Fibroblast of skin of right biceps (primary cell): ENCODE data around the gene CRYBA4.

Experiments
- DNase-seq: peaks from one replicate; pipeline ENCODE4 v3.0.0-alpha.2; 2013

The CRYBA4 gene

DNA sequence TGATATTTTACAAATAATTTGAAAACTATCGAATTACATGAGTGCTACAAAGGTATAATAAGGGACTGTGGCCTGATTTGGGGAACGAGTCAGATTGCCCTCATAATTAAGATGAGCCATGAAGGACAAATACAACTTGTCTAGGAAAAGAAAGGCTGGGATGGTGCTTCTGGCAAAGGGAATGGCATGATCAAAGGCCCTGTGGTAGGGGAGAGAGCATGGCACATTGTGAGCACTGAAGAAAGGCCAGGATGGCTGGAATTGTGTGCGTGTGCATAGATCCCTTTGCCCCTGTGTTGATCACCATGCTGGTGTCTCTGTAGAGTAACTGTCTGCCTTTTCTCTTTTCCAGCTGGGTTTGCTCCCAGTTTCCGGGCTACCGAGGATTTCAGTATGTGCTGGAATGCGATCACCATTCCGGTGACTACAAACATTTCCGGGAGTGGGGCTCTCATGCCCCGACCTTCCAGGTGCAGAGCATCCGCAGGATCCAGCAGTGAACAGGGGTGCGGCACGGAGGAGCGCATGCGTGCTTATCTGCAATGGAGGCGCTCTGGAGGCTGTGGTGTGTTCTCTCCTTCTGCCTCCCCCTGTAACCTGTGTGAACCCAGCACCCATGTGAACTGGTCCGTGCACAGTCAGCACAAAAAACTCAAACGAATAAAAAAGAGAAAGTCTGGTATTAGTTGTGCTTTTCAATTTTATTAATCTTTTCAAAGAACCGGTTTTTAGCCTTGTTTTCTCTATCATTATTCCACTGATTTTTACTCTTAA lies 8.4 kb downstream of the CRYBA4 start:
- DNase-seq = no peak

DNA sequence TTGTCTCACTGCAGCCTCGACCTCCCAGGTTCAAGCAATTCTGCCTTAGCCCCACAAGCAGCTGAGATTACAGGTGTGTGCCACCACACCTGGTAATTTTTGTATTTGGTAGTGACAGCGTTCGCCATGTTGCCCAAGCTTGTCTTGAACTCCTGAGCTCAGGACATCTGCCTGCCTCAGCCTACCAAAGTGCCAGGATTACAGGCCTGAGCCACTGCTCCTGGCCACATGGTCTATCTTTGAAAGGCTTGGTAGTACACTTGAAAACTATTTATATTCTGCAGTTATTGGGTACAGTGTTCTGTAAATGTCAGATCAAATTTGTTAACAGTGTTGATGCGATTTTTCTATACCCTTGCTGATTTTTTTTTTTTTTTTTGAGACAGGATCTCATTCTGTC lies 9.5 kb downstream of the CRYBA4 start:
- no peak for DNase-seq

DNA sequence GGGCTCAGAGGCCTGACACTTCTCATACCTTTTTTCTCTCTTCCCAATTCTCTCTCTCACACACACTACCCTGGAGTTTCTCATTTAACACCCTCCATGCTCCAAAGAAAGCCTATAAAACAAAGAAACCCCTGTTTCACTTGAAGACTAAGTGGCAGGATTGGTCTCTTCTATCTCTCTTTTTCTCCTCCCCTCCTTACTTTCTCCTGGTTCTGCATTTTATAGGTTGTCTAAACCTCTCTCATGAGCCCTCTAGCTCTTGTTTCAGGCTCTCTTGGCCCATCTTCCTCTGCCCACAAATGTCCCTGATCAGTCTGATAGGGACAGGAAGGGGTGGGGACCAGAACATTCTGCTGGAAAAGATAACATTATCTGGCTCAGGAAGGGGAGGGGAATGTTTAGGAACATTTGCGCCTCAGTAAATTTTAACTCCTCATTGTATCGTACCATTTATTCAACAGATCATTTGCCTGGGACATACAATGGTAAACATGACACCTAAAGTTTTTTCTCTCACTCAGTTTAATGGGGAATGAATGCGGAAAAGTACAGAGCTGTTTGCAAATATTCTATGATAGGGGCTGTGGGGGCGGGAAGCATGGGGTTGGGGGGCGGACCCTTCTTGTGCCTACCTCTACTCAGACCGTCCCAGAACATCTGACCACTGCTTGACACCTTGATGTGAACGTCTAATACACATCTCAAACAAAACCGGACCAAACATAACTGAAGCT lies 10.8 kb downstream of the CRYBA4 start:
- no peak for DNase-seq

DNA sequence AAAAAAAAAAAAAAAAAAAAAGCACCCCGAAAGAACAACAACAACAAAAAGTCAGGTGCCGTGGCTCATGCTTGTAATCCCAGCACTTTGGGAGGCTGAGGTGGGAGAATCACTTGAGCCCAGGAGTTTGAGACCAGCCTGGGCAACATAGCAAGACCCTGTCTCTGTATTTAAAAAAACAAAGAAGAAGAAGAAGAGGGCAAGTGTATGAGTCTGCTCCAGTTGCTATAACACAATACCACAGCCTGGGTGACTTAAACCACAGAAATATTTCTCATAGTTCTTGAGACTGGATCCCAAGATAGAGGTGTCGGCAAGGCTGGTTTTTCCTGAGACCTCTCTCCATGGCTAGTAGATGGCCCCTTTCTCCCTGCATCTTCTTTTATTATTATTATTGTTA lies 12.4 kb downstream of the CRYBA4 start:
- DNase-seq = no peak

DNA sequence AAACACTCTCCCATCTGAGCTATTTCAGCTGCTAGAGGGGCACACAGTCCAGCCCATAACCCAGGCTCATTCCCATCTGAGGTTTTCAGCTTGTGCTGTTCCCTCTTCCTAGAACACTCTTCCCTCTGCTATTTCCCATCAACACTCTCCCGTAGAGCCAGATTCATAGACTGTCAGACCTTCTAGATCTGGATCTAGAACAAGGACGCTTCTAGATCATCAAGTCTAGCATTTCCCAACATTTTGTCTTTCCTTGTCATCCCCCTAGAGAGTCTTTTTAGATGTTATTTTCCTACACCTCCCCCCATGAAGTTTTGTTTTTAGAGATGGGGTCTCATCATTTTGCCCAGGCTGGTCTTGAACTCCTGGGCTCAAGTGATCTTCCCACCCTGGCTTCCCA lies 13.4 kb downstream of the CRYBA4 start:
- no peak for DNase-seq

DNA sequence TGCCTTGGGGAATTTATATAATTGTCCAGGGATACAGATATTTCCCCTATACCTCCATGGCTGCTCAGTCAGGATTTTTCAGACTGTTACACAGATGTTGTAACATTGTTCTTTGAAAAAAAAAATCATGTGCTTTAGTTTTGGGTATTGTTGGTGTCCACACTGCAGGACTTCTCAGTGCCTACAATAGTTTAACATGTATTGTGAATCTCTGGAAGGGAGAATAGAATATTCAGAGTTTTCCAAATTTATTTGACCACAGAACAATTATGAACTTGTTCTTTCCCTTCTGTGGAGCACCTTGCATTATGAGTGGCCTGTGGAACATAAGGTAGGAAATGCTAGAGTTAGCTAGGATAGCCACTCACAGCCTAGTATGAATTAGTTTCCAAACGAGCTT lies 14.5 kb downstream of the CRYBA4 start:
- DNase-seq = no peak

DNA sequence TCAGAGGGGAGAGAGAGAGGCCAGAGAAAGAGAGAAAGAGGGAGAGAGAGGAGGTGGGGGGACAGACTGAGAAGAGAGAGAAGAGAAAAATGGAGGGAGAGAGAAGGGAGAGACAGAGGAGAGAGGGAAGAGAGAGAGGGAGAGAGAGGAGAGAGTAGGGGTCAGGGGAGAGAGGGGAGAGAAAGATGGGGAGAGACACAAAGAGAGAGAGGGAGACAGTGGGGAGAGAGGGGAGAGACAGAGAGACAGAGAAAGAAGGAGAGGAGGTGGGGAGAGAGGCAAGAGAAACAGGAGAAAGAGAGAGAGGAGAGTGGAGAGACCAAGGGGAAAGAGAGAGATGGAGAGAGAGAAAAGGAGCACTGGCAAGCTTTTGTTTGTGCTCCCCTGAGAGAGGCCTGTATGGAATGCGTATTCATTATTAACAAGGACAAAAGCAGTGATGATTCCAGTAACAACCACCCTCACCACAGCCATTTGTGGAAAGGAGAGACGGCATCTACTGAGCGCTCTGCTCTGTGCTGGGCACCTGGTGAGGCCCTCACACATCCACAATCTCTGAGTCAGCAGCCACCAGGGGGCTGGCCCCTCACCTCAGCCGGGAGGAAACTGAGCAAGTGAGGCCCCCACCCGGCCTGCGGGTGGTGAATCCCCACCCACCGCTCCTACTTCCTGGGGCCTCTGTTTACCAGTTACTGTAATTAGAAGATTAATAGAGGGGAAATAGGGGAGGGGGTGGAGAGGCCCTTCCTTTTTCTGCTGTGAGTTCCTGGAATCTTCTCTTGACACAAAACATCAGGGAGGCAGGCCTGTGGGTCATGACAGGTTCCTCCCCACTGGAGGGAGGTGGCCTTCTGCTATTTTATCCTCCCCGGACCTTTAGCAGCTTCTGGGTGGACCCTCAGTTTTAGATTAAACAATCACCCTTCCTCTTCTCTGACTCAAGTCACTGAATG lies 21.0 kb downstream of the CRYBA4 start:
- no peak for DNase-seq

DNA sequence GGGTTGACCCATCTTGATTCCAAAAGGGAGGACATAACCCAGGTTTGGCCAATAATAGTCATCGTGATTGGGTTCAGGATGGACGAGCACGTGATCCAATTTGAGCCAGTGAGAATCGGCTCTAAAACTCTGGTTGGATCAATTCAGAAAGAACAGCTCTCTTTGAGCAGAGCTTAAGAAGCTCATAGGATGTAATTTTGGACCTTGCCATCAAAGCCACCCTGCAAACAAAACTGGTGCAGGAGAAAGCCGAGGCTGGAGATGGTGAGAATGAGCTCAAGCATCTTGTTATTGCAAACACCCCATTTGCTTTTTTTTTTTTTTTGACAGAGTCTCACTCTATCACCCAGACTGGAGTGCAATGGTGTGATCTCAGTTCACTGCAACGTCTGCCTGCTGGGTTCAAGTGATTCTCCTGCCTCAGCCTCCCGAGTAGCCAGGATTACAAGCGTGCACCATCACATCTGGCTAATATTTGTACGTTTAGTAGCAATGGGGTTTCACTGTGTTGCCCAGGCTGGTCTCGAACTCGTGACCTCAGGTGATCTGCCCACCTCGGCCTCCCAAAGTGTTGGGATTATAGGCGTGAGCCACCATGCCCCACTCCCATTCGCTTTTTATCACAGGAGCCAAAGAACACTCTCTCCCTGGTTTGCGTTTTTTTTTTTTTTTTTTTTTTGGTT lies 21.8 kb downstream of the CRYBA4 start:
- no peak for DNase-seq

DNA sequence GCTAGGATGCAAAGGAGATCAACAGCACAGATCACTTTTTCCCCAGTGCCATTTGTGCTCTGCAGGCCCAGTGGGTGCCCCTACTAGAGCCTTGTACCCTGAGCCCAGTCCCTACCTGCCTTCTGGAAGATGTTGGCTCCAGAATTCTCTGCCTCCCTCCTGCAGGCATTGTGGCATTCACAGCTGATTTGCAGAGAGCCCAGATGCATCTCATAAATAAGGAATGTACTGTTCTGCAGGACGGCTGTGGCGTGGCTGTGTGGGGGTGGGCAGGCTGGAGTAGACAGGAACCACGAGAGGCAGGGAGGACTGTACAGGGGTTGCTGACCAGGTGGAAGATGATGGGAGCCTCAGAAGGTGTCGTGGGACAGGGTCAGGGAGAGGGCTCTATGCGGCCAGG lies 24.4 kb downstream of the CRYBA4 start:
- DNase-seq = peak; percentile 56

DNA sequence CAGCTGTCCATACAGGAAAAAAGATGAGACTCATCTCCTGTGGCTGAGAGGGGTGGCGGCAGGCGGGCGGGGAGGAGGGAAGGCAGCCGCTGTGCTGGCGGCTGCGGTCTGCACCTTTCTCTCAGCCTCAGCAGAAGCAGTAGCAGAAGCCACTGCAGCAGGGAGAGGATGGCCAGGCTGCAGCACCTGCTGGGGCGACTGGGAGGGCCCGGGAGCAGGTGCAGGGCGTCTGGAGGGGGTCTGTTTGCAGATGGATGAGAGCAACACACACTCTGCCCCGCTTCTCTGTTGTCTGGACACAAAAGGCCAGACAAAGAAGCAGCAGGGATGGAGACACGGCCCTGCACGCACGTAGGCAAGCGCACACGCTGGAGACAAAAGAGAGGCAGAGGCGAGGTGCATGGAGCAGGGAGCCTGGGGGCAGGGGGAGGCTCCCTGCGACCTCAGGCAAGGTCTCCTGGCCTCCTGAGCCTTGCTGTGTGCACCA lies 26.3 kb downstream of the CRYBA4 start:
- peak; percentile 33 for DNase-seq

DNA sequence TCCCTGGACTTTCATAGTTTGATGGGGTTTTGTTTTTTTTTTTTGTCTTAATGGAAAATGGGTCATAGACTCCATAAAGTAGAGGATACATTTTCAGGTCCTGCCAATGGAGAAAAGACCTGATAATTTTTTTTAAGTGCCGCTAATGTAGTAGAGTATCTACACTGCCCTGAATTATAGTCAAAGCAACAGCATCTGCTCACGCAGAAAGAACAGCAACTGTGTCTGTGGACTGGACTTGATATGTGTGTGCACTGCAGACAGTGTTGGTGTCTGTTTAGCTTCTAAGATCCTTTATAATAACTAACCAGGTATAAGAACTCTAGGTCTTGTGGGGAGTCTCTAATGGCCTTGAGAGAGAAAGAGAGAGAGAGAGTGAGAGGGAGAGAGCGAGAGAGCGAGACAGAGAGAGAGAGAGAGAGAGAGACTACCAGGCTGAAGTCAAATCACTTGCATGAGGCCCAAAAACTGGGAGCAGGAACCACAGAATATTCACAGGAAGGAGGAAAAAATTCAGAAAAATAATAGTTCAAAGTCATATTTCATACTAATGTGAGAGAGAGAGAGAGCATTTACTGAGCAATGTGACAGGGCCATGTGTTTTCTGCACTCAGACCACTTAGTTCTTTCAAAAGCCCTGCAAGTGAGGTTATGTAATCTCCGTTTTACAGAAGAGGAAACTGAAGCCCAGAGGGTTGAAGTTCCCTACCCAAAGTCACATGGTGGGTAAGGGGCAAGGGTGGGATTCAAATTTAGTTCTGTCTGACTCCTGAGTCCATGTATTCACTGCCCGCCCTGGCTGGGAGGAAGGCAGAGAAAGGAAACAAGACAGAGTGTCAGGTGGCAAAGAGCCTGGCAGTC lies 27.0 kb downstream of the CRYBA4 start:
- DNase-seq = no peak

DNA sequence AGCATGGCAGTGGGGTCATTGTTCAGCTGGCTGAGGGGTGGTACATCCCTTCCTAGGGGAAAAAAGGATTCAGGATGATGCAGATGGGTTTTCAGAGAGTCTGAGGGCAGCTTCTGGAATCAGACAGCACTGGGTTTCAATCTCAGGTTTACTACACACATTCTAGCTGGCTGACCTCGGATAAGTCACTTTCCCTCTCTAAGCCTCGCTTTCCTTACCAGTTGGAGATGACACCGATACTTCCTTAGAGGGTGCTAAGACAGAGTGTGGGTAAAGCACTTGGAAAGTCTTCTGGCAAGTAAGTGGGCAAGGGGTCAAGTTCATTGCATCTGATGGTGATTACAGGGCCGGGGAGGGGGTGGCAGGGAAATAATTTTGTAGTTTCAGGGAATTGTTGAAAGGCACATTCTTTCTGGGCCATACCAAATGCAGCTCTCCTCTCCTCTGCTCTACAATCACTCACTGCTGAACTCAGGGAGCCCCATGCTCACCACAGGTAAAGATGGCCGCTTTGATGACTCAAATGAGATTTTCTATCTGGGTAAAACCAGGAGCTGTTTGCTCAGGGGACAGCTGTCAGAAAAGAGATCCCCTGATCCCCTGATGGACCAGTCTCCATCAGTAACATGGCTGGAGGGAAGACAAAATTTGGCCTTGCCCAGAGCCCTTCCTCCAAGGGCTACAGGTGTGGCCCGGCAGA lies 29.1 kb downstream of the CRYBA4 start:
- no peak for DNase-seq

DNA sequence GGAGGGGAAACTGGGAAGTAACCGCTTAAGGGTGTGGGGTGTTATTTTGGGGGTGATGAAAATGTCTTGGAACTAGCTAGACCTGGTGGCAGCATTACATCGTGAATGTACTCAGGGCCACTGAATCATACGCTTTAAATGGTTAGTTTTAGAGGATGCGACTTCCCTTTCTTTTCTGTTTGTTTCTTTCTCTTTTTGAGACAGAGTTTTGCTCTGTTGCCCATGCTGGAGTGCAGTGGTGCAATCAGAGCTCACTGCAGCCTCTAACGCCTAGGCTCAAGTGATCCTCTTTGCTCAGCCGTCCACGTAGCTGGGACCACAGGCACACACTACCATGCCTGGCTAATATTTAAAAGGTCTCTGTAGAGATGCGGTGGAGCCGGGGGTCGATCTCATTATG lies 30.1 kb downstream of the CRYBA4 start:
- DNase-seq = no peak

DNA sequence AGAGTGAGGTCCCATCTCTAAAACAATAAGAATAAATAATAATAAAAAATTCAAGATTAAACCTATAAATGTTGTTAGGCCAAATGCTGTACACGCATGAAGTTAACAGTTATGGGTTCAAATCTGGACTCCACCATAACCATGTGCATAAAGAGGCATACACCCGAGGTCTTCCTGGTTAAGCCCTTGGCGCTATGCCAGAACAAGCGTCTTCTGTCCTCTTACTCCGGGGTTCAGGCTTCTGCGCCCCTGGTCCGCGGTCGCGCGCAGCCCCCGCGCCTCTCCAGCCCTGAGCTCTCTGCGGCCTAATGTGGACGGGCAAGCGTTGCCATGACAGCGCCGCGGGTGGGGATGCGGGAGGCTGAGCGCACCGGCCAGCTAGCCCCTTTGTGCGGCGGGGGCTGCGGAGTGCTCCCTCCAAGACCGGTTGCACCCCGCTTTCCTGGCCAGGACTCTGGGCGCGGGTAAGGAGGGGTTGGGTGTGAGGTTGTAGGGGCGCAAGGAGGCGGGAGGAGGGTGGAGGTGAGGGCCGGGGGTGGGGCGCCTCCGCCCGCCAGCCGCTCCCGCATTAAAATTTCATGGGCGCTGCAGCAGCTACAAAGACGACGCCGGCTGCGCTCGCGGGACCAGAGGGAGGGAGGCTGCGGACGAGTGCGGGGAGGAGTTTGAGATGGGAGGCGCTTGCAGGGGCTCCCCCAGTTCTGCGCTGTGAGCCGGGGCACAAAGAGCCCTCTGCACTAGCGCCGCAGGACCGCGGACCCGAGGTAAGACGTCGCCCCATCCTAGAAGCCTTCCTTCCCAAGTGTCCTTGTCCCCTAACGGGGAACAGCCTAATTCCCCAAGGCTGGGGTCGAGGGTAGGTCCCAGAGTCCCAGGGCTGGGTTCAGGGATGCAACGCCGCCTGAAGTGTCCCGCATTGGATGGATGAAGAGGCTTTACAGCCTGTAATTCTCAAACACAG lies 35.4 kb downstream of the CRYBA4 start, which contains the start of gene MIAT:
Gene MIAT, plus strand, starts transcription at position 698 of the 961 bp plus-strand sequence.
- no peak for DNase-seq

DNA sequence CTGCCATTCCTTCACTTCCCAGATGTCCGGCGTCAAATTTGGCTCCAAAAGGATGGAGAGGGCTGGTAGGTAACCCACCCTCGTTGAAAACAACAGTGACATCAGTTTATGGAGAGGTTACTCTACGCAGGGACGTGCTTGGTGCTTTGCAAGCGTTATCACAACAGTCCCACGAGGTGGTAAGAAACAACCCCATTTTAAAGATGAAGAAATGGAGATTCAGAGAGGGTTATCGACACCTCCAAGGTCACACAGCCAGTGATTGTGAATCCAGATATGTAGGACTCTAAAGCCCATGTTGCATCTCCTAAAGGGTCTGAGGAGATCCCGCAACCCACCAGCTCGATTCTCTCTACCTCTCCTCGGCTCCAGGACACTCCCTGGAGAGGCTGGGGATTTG lies 36.4 kb downstream of the CRYBA4 start:
- no peak for DNase-seq

DNA sequence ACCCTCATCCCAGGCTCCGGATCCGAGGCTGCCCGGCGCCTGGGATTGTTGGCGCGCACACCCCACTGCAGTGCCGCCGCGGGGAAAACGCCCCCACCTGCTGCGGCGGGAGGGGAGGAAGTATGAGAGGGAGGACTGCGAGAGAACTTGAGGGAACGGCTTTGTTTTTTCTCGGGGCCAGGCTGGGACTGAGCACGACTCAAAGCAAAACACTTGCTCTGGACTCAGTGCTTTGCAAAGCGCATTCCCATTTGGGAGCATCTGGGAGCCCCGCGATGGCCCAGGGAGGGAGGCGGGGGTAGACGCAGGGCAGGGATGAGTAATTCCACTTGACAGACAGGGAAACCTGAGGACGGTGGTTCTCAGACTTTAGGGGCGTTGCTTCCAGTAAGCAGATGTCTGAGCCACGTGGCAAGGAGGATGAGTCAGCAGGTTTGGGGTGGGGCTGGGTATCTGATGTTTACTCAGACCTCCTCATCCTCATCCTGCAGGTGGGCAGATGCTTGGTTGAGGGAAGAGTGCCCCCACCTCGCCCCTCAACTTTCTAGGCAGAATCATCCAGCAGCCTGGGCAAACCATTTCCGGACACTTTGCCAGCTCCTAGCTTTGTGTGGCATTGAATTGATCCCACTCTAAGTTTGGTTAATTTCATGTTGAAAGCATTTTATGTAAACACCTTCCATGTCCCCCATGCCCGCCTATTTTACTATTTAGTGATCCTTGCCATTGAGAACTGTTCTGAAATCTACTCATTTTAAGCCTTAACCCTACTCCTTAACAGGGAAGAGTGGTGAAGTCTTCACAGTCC lies 37.1 kb downstream of the CRYBA4 start:
- DNase-seq = peak; percentile 94

DNA sequence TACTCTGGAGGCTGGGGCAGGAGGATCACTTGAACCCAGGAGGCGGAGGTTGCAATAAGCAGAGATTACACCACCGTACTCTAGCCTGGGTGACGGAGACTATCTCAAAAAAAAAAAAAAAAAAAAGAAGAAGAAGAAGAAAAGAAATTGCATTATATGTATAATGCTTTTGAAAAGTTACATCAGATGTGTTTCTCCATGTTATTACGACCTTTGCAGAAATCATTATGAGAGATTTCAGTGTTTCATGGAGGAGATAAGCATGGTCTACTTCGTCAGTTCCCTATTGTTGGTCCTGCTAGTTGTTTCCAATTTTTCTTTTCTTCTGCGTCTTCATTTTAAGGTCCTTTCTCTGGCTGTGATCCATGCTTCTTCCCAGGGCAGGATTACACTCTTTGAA lies 38.6 kb downstream of the CRYBA4 start:
- no peak for DNase-seq

DNA sequence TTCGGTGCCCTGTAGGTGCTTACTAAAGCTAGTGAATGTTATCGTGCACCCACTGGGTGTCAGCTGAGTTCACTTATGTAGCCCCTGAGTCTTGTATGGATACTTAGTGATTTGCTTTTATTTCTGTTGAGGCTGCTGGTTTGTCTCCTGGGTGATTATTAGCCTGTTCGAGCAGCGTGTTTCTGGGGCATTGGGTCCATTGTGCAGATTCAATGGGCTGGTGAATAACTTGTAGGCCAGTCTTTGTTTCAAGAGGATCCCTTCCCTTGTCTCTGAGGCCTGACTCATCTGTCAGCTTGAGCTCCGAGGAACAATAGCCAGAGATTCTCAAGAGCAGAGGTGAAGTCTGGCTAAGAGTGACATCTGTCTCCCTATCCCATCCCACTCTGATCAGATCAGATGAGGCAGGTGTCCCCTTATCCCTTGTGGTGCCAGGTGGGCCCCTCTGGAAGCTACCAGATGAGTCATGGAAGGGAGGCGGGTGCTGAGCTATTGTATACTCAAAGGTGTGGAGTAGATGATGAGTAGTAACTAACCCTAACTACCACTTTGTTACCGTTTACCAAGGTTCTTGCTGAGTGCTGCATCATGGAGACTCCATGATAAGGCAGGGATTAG lies 39.3 kb downstream of the CRYBA4 start:
- no peak for DNase-seq
